ENCODE measurements around the gene CCDC152. TPM values are rescaled to one million over a fixed set of nuclear protein-coding genes. Genes with fewer than 3 reads are reported as not detected.

CCDC152 gene
- total RNA-seq, 2 experiments from 2014 or later = 18.1 to 19.9 TPM

DNA sequence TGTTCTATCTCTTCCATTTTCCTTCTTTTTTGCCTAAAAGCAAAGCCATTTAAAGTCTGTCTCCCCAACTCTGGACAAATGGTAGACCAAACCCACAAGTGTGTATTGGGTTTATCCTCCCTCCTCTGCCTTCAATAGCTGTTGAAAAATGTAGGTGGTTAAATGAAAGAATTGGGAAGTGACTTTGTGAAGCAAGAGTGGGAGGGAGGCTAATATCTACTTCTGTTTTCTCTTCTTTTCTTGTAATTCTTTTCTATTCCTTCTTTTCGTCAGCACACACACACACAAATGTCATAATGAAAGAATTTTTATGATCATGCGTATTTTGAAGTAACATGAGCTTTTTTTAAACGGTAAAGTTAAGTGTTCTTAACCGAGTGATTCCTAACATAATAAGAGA lies 3.8 kb downstream of the CCDC152 start:
- no peak for DNase-seq
- Mint-ChIP-seq H3K36me3 (peaks cover 9% of the 10 kb centered on the region), H3K27me3 (peaks cover 3% of the 10 kb centered on the region), H3K4me3 (no peak overlapping the region), H3K27ac (no peak overlapping the region), H3K9me3 (no peaks in the 10 kb centered on the region), H3K4me1 (peaks cover 9% of the 10 kb centered on the region)

DNA sequence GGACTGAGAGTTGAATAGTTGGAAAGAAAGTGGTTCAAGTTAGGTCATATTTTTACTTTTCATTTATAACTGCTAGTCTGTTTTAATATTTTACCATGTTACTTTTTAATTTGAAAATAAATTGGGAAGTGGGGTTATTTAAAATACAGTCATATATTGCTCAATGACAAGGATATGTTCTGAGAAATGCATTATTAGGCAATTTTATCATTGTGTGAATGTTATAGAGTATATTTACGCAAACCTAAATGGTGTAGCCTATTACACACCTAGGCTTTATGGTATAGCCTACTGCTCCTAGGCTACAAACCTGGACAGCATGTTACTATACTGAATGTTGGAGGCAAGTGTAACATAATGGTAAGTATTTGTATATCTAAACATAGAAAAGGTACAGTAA lies 5.2 kb downstream of the CCDC152 start:
- H3K36me3 Mint-ChIP-seq = peaks cover 9% of the 10 kb centered on the region
- no peak overlapping the region for H3K4me3 Mint-ChIP-seq
- no peak overlapping the region for H3K27ac Mint-ChIP-seq
- no peak for DNase-seq
- peaks cover 3% of the 10 kb centered on the region for H3K27me3 Mint-ChIP-seq
- H3K4me1 Mint-ChIP-seq = peaks cover 9% of the 10 kb centered on the region
- no peaks in the 10 kb centered on the region for H3K9me3 Mint-ChIP-seq

DNA sequence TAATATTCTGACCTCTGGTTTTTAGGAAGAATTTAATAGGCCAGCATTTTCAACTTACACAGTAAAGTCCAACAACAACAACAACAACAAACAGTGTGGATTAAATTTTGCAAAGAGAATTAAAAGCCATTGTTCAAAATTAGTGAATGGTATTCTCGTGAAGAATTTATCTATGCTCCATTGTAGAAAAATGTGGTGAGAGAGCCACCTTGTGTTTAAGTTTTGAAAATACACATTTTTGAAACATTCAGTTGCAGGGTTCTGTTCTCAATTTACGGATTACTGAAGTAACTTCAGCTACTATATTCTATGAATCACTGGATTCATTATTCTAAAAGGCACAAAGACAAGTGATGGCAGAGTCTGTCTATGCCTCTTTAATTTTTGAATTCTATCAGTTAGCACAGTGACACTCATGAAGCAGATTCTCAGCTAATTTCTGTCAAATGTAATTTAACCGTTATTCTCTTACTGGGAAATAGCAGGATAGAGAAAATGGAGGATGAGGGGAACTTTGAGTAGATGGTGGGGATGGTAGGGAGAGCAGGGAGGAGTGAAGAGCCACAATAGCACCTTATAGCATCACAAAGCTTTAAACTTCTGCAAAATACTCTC lies 11.0 kb downstream of the CCDC152 start:
- no peak for DNase-seq
- Mint-ChIP-seq H3K4me3 (no peak overlapping the region), H3K27me3 (peaks cover 4% of the 10 kb centered on the region), H3K9me3 (no peaks in the 10 kb centered on the region), H3K27ac (no peak overlapping the region), H3K36me3 (peaks cover 14% of the 10 kb centered on the region), H3K4me1 (no peaks in the 10 kb centered on the region)

DNA sequence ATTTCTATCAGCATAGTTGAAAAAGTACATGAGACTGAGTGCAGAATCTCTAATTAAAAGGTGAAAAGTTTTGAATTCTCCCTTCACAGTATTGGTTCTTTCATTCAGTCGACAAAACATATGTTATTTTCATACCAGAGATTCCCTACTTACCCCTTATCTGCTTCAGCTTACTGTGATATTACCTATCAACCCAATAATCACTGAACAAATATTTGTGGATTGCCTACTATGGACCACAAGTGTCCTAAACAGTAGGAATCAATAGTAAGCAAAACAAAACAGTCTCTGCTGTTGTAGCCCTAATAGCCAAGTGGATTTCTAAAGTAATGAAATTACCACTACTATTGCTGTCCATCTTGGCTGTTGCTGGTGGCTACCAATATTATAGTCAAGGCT lies 11.5 kb downstream of the CCDC152 start:
- Mint-ChIP-seq H3K27me3 (peaks cover 4% of the 10 kb centered on the region), H3K4me3 (no peak overlapping the region), H3K4me1 (no peaks in the 10 kb centered on the region), H3K36me3 (peaks cover 14% of the 10 kb centered on the region), H3K9me3 (no peaks in the 10 kb centered on the region), H3K27ac (no peak overlapping the region)
- no peak for DNase-seq

DNA sequence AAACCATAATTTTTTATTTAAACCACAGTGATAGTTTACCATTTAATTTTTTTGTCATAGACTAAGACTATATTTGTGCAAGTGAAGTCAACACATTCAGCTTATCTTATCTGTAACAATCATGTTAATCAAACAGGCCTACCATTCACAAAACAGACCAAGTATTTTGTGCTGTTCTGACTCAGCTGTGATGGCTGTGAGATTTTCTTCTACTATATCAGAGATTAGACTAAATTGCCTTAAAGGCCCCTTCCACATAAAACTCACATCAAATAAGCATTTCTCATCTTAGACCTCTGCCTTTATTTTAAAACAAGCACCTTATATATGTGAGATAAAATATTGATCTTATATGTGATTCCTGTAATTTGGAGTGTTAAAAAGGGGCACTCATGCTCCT lies 13.4 kb downstream of the CCDC152 start:
- no peaks in the 10 kb centered on the region for H3K9me3 Mint-ChIP-seq
- H3K36me3 Mint-ChIP-seq = peaks cover 7% of the 10 kb centered on the region
- H3K27me3 Mint-ChIP-seq = peaks cover 4% of the 10 kb centered on the region
- H3K4me1 Mint-ChIP-seq = peaks cover 1% of the 10 kb centered on the region
- no peak for DNase-seq
- no peak overlapping the region for H3K27ac Mint-ChIP-seq
- H3K4me3 Mint-ChIP-seq = no peak overlapping the region

DNA sequence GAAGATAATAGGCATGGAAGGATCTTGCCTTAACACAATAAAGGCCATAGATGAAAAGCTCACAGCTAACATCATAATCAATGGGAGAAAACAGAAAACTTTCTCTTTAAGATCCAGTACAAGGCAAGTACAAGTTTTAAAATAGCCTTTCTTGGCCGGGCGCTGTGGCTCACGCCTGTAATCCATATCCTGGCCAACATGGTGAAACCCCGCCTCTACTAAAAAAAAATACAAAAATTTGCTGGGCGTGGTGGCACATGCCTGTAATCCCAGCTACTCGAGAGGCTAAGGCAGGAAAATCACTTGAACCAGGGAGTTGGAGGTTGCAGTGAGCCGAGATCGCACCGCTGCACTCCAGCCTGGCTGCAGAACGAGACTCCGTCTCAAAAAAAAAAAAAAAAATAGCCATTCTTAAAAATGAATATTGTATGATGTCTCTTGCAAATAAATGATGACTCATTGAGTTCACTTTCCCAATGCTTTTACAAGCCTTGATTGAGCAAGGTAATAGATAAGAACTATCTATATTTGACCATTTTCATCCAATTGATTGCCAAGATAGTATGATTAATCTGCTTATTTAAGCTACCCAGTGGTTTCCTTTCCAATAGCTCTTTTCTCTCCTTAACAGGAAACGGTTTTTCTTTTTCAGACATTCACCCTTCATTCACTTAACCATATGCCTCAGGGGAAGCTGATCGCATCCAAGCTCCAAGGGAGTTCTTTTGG lies 15.8 kb downstream of the CCDC152 start:
- no peak for DNase-seq
- H3K36me3 Mint-ChIP-seq = peaks cover 7% of the 10 kb centered on the region

DNA sequence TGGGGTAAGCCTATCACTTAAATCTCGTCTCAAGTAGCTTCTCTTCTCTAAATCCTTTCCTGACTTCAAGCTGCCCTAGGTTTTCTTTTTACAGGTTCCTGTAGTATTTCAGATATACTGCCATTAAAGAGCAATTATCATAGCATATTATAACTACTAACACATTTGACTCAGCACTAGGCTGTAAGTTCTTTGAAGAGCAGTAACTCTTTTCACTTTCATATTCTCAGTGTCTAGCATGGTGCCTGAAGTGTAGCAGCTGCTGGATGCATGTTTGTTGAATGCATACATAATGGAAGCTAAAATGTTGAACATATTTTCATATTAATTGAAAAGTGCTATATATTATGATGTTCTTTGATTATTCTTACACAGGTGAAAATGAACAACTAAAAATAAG lies 22.5 kb downstream of the CCDC152 start:
- Mint-ChIP-seq H3K27me3 (no peaks in the 10 kb centered on the region), H3K4me3 (no peak overlapping the region), H3K27ac (no peak overlapping the region), H3K4me1 (peaks cover 1% of the 10 kb centered on the region), H3K36me3 (peaks cover 9% of the 10 kb centered on the region), H3K9me3 (no peaks in the 10 kb centered on the region)
- DNase-seq = no peak

More for the DNA sequence above, 15.8 kb downstream of the CCDC152 start:
- Mint-ChIP-seq H3K4me3 (no peak overlapping the region), H3K27ac (no peak overlapping the region), H3K27me3 (peaks cover 4% of the 10 kb centered on the region), H3K9me3 (no peaks in the 10 kb centered on the region), H3K4me1 (peaks cover 1% of the 10 kb centered on the region)

DNA sequence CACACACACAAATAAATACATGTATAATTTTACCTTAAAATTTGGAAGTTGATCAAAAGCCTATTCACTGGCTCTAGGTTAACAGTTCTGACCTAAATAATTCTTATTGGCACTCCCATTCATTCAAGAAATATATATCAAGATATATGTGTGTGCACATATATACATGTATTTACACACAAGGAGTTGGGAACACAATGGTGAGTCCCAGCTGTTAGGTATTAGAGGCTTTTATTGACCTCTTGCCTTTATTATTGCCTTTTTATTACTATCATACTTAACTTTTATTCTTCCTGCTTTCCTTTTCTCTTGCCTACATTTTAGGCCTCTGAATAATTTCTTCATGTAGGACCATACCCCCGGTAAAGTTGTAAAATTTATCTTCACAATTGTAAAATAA lies 25.0 kb downstream of the CCDC152 start:
- peaks cover 29% of the 10 kb centered on the region for H3K36me3 Mint-ChIP-seq
- H3K4me1 Mint-ChIP-seq = no peaks in the 10 kb centered on the region
- no peak for DNase-seq
- no peak overlapping the region for H3K27ac Mint-ChIP-seq
- no peaks in the 10 kb centered on the region for H3K27me3 Mint-ChIP-seq
- H3K9me3 Mint-ChIP-seq = peaks cover 11% of the 10 kb centered on the region
- no peak overlapping the region for H3K4me3 Mint-ChIP-seq

DNA sequence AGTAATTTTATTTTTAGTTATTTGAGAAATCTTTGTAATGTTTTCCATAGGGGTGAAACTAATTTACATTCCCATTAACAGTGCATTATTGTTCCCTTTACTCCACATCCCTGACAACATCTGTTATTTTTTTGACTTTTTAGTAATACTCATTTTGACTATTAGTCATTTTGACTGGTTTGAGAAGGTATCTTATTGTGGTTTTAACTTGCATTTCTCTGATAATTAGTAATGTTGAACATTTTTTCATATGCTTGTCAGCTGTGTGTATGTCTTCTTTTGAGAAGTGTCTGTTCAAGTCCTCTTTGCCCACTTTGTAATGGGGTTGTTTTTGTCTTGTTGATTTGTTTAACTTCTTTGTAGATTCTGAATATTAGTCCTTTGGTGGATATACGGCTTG lies 27.5 kb downstream of the CCDC152 start:
- H3K4me1 Mint-ChIP-seq = no peaks in the 10 kb centered on the region
- H3K9me3 Mint-ChIP-seq = peaks cover 23% of the 10 kb centered on the region
- peaks cover 38% of the 10 kb centered on the region for H3K36me3 Mint-ChIP-seq
- H3K27me3 Mint-ChIP-seq = no peaks in the 10 kb centered on the region
- DNase-seq = no peak
- no peak overlapping the region for H3K27ac Mint-ChIP-seq
- no peak overlapping the region for H3K4me3 Mint-ChIP-seq

DNA sequence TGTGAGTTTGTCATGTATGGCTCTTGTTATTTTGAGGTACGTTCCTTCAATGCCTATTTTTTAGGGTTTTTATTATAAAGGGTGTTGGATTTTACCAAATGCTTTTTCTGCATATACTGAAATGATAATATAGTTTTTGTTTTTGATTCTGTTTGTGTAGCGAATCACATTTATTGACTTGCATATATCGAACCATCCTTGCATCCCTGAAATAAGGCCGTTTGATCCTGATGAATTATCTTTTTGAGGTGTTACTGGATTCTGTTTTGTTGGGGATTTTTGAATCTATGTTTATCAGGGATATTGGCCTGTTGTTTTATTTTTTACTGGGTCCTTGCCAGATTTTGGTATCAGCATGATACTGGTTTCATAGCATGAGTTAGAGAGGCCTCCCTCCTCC lies 29.1 kb downstream of the CCDC152 start:
- peaks cover 26% of the 10 kb centered on the region for H3K9me3 Mint-ChIP-seq
- H3K27ac Mint-ChIP-seq = no peak overlapping the region
- no peak for DNase-seq
- H3K4me3 Mint-ChIP-seq = no peak overlapping the region
- H3K4me1 Mint-ChIP-seq = no peaks in the 10 kb centered on the region
- H3K36me3 Mint-ChIP-seq = peaks cover 49% of the 10 kb centered on the region
- no peaks in the 10 kb centered on the region for H3K27me3 Mint-ChIP-seq

DNA sequence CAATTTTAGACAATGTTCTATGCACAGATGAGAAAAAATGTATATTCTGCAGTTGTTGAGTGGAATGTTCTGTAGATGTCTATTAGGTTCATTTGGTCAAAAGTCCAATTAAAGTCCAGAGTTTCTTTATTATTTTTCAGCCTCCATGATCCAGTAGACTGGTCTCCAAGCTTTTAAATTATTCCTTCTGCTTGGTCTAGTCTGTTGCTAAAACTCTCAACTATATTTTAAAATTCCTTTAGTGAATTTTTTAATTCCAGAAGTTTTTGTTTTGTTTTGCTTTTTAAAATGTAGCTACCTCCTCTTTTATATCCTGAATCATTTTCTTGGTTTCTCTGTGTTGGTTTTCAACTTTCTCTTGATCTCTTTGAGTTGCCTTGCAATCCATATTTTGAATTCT lies 30.5 kb downstream of the CCDC152 start:
- Mint-ChIP-seq H3K4me3 (no peak overlapping the region), H3K4me1 (no peaks in the 10 kb centered on the region), H3K36me3 (peaks cover 54% of the 10 kb centered on the region), H3K27me3 (no peaks in the 10 kb centered on the region), H3K9me3 (peaks cover 26% of the 10 kb centered on the region), H3K27ac (no peak overlapping the region)
- no peak for DNase-seq

DNA sequence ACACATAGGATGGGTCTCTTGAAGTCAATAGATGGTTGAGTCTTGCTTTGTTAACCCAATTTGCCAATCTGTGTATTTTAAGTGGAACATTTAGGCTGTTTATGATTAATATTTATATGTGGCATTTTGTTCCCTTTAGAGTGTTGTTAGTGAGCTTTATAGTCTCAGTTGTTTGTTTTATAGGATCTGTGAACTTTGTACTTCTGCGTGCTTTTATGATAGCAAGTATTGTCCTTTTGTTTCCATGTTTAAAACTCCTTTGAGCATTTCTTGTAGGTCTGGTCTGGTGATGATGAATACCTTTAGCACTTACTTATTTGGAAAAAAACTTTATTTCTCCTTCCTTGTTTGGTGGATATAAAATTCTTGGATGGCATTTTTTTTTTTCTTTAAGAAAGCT lies 31.2 kb downstream of the CCDC152 start:
- Mint-ChIP-seq H3K9me3 (peaks cover 26% of the 10 kb centered on the region), H3K36me3 (peaks cover 58% of the 10 kb centered on the region), H3K4me3 (no peak overlapping the region), H3K27me3 (no peaks in the 10 kb centered on the region), H3K4me1 (no peaks in the 10 kb centered on the region), H3K27ac (no peak overlapping the region)
- DNase-seq = no peak

DNA sequence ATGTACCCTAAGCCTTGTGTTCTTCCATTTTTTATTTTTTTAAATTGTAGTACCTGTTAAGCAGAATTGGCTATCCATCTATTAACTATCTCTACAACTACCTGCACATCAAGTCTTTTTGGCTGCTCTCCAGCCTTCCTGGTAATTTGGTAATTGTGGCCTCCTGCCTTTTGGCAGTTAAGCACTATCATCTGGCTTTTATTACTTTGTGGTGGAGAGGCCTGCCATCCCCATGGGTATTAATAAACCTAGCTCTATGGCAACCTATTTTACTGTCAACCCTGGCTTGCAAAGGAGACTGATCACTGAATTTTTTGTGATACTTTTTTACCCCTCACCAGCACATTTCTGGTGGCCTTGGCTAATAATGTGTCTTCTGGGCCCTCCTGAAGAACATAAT lies 34.5 kb downstream of the CCDC152 start:
- Mint-ChIP-seq H3K9me3 (peaks cover 22% of the 10 kb centered on the region), H3K4me1 (no peaks in the 10 kb centered on the region), H3K4me3 (no peak overlapping the region), H3K36me3 (peaks cover 51% of the 10 kb centered on the region), H3K27ac (no peak overlapping the region), H3K27me3 (no peaks in the 10 kb centered on the region)
- DNase-seq = no peak

DNA sequence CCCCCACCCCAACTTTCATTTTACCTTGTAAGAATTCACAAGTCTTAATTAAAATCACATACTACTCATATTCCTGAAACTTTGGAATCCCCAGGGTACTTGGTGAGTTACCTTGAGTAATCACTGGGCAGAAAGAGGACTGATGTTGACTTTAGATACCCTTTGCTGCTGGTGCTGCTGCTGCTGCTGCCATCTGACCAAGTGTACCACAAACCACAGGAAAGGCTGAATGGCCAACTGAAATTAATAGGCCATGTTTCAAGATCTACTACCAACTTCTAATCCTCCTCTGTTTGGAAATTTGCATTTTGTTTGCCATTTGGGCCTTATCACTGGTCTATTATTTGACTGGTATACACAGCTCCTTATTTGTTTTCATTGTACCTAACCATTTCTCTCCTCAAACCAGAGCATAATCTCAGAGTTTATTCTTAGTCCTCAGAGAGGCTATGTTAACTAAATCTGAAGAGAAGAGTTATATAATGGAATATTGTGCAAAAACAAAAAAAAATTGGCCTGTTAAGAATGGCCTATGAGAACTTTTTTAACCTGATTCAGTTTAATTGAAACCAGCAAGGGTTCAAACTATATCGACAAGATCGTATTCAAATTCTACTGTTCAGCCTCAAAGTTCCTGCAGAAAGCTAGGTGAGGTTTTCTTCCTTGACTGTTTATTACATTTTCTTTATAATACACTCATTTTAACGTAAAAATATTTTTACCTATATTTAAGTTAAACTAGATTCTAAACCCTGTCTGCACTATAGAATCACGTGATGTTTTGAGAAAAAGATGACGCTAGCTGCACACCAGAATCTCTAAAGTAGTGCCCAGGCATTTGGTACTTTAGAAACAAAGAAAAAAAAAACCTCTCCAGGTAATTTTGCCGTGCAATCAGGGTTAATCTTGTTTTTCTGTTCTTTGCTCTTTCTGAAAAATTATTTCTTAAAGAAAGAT lies 41.9 kb downstream of the CCDC152 start:
- Mint-ChIP-seq H3K9me3 (peaks cover 6% of the 10 kb centered on the region), H3K4me1 (no peaks in the 10 kb centered on the region), H3K27me3 (no peaks in the 10 kb centered on the region), H3K4me3 (no peak overlapping the region), H3K27ac (no peak overlapping the region), H3K36me3 (peaks cover 17% of the 10 kb centered on the region)
- no peak for DNase-seq

DNA sequence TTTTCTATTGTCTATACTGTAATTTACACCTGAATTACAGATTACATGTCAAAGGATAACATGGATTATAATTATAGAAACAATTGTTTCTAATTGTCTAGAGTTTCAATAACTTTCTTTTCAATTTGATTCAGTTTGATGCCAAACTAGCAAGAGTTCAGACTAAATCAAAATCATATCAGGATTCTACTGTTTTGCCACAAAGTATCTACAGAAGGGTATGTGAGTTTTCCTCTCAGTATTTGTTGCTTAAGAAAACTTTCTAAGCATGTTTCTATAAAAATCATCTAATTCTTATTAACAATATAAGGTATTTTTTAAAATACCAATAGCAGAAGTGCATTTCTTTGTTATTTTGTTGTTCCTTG lies 42.6 kb downstream of the CCDC152 start:
- no peak for DNase-seq
- Mint-ChIP-seq H3K27me3 (no peaks in the 10 kb centered on the region), H3K9me3 (peaks cover 6% of the 10 kb centered on the region), H3K4me1 (no peaks in the 10 kb centered on the region), H3K36me3 (peaks cover 12% of the 10 kb centered on the region), H3K4me3 (no peak overlapping the region), H3K27ac (no peak overlapping the region)

Measured in activated naive CD8-positive, alpha-beta T cell treated with anti-CD3 and anti-CD28 coated beads for 36 hours (primary cell).